T-helper 17 cell (primary cell): ENCODE data around the gene HAGH. TPM values are rescaled to one million over a fixed set of nuclear protein-coding genes. Genes with fewer than 3 reads are reported as not detected.
A peak's percentile ranks its signal among the peaks of the same experiment; 100 is the strongest.

Experiments
- ATAC-seq: fragments of 150-1000 bp; cut with Tn5 transposase; 2 replicates; pipeline ENCODE4 v1.10.0; 2021; ENCODE audit warnings: mild to moderate bottlenecking, moderate library complexity
- DNase-seq, 3 donors: peaks; one replicate each; pipeline versions ENCODE4 v3.0.0 to v3.0.0-alpha.2; 2020 to 2021
- H3K9me3 ChIP-seq: one replicate; pipeline ENCODE4 v1.7.0; 2013; ENCODE audit warnings: low read length, mild to moderate bottlenecking; ENCODE audit not compliant: control insufficient read depth, poor library complexity, severe bottlenecking
- H3K27ac Mint-ChIP-seq: one replicate; pipeline ENCODE4 v1.8.0; 2022; ENCODE audit warnings: mild to moderate bottlenecking, moderate library complexity, mixed read lengths
- H3K27me3 Mint-ChIP-seq: one replicate; pipeline ENCODE4 v1.8.0; 2022; ENCODE audit warnings: mixed read lengths
- H3K36me3 Mint-ChIP-seq: one replicate; pipeline ENCODE4 v1.8.0; 2022; ENCODE audit warnings: low read depth, mixed read lengths
- H3K4me1 Mint-ChIP-seq: one replicate; pipeline ENCODE4 v1.8.0; 2022; ENCODE audit warnings: mild to moderate bottlenecking, mixed read lengths
- H3K4me3 Mint-ChIP-seq: one replicate; pipeline ENCODE4 v1.8.0; 2022; ENCODE audit warnings: mild to moderate bottlenecking, moderate library complexity, mixed read lengths
- total RNA-seq, 4 donors: library from RNA in 2 of 4; stranded (reverse) in 2 of 4; gene quantifications; one replicate each; pipeline ENCODE4 v1.2.3 and lab custom pipeline; 2022 to 2026

HAGH gene
- total RNA-seq, 2 donors from 2014 or later: 35.8 to 37.9 TPM

DNA sequence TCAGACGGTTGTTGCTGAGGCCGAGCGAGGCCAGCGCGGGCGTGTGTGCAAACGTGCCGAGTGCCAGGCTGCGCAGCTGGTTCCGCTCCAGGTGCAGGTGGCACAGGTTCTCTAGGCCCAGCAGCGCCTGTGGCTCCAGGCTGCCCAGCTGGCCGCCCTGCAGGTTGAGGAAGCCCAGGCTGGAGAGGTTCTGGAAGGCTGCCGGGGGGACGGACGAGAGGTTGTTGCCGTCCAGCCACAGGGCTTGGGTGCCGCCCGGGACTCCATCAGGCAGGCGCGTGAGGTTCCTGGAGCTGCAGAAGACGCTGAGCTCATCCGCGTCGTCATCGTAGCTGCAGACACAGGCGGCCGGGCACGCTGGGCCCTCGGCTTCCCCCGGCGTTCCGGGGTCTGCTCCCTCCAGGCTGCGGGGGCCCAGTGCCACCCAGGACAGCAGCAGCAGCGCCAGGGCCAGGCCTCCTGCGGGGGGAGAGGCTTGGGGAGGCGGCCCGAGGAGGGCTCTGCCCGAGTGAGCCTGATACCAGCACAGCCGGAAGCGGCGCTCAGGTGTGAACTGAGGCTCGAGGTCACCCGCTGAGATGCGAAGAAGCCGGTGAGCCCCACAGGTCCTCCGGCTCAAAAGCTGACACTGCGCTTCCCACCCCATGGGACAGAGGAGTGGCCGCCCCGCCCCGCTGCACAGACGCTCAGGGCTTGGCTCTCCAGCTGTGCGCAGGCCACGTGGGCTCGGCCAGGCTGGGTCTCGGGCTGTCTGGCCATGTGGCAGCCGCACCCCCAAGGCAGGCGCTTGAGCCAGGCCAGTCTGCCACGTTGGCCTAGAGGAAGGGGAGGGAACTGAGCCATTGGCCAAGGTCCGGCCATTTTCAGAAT is 34.4 kb downstream of the HAGH start:
- H3K9me3 ChIP-seq: no peaks in the 10 kb centered on the region
- H3K27ac Mint-ChIP-seq: no peak overlapping the region
- H3K4me3 Mint-ChIP-seq: no peak overlapping the region
- peaks cover 2% of the 10 kb centered on the region for H3K4me1 Mint-ChIP-seq
- DNase-seq: no peak
- no peaks in the 10 kb centered on the region for H3K27me3 Mint-ChIP-seq
- no peak for ATAC-seq
- peaks cover 2% of the 10 kb centered on the region for H3K36me3 Mint-ChIP-seq

DNA sequence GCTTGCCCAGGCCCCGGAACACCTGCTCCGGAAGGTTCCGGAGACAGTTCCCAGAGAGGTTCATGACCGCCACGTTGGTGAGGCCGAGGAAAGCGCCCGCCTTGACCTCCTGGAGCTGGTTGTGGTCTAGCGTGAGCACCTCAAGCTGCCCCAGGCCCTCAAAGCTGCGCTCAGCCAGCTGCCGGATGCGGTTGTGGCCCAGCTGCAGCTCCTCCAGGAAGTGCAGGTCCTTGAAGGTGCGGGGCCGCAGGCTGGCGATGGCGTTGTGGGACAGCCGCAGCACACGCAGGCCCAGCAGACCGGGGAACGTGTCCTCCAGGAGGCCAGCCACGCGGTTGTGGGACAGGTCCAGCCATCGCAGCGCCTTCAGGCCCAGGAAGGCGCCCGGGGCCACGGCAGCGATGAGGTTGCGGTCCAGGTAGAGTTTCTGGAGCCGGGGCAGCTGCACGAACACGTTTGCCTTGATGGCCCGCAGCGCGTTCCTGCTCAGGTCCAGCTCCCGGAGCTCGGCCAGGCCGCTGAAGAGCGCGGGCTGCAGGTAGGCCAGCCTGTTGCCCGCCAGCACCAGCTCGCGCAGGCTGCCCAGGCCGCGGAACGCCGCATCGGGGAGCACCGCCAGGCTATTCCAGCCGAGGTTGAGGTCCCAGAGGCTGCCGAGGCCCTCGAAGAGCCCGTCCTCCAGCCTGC is 35.2 kb downstream of the HAGH start:
- no peaks in the 10 kb centered on the region for H3K27me3 Mint-ChIP-seq
- H3K9me3 ChIP-seq: no peaks in the 10 kb centered on the region
- H3K4me3 Mint-ChIP-seq: no peak overlapping the region
- H3K36me3 Mint-ChIP-seq: peaks cover 2% of the 10 kb centered on the region
- no peak overlapping the region for H3K27ac Mint-ChIP-seq
- ATAC-seq (no peak), DNase-seq (no peak)
- peaks cover 2% of the 10 kb centered on the region for H3K4me1 Mint-ChIP-seq

DNA sequence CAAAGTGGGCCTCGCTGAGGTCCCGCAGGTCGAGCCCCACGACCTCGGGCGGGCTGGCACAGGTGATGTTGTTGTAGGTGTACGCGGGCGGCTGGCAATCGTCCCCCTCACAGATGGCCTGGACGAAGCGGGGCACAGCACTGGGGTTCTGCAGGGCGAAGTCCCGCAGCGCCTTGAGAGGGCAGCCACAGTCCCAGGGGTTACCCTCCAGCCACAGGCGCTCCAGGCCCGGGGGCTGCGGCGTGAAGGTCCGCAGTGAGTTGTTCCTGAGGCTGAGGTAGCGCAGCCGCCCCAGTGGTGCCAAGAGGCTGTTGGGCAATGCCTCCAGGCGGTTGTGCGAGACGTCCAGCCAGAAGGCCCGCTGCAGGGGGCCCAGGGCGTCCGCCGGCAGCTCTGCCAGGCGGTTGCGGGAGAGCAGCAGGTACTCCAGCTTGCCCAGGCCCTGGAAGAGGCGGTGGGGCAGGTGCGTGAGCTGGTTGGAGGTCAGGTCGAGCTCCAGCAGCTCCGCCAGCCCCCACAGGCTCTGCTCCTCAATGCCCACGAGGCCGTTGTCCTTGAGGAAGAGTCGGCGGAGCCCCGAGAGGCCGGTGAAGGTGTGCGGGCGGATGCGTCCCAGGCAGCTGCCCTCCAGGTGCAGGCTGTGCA is 35.9 kb downstream of the HAGH start:
- Mint-ChIP-seq H3K4me3 (no peak overlapping the region), H3K4me1 (peaks cover 2% of the 10 kb centered on the region), H3K27ac (no peak overlapping the region), H3K27me3 (no peaks in the 10 kb centered on the region), H3K36me3 (peaks cover 2% of the 10 kb centered on the region)
- ATAC-seq: no peak
- no peaks in the 10 kb centered on the region for H3K9me3 ChIP-seq
- no peak for DNase-seq

DNA sequence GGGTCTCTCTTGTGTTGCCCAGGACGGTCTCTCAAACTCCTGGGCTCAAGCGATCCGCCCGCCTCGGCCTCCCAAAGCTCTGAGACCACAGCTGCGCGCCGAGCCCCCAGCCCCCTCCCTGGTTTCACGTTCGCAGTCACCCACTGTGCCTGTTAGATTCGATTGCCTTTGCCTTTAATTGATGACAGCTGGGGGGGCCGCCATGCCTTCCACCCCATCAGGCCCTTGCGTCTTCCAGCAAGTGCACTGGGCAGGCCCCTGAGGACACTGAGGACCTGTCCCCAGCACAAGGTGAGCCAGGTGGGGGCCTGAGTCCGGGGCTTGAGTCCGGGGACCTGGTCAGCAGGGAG is 36.4 kb downstream of the HAGH start:
- H3K27ac Mint-ChIP-seq: no peak overlapping the region
- DNase-seq (no peak), ATAC-seq (no peak)
- H3K9me3 ChIP-seq: no peaks in the 10 kb centered on the region
- H3K4me3 Mint-ChIP-seq: no peak overlapping the region
- H3K4me1 Mint-ChIP-seq: peaks cover 2% of the 10 kb centered on the region
- H3K27me3 Mint-ChIP-seq: no peaks in the 10 kb centered on the region
- peaks cover 2% of the 10 kb centered on the region for H3K36me3 Mint-ChIP-seq

DNA sequence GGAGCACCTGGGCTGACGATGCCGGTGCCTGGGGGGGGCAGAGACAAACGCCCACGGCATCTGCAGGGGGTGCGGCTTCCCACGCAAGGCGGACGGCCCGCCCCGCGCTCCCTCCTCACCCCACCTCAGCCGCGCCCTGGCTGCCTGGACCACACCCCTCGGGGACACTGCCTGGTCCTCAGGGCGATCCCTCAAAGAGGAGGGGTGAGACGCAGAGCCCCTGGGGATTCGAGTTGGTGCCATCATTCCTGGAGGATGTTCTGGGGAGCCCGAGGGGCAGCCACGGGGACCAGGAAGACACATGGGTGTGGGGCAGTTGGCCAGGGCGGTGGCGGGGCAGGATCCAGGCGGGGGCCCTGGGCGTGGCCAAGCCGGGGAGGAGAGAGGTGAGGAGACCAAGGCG is 37.0 kb downstream of the HAGH start:
- Mint-ChIP-seq H3K4me1 (peaks cover 2% of the 10 kb centered on the region), H3K27ac (no peak overlapping the region), H3K36me3 (peaks cover 2% of the 10 kb centered on the region), H3K4me3 (no peak overlapping the region), H3K27me3 (no peaks in the 10 kb centered on the region)
- no peaks in the 10 kb centered on the region for H3K9me3 ChIP-seq
- DNase-seq (no peak), ATAC-seq (no peak)

DNA sequence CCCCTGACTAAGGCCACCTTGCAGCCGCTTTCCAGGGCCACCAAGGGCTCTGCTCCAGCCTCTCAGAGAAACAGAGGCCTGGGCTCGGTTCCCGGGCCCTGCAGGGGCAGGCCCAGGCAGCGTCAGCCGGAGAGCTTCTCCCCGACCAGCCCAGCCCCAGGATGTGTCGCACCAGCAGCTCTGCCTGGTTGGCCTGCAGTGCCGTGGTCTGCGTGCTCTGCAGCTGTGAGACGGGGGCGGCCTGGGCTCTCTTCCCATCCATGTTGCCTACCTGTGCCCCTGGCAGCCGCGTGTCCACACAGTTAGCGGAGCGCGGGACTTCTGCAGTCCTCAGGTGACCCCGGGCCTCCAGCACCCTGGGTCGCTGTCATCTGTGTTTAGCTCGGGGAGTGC is 37.9 kb downstream of the HAGH start:
- H3K9me3 ChIP-seq: no peaks in the 10 kb centered on the region
- Mint-ChIP-seq H3K27me3 (no peaks in the 10 kb centered on the region), H3K4me1 (peaks cover 2% of the 10 kb centered on the region), H3K36me3 (peaks cover 2% of the 10 kb centered on the region), H3K27ac (no peak overlapping the region), H3K4me3 (no peak overlapping the region)
- DNase-seq: peak in 1 of 3 donors; percentile 4
- no peak for ATAC-seq

DNA sequence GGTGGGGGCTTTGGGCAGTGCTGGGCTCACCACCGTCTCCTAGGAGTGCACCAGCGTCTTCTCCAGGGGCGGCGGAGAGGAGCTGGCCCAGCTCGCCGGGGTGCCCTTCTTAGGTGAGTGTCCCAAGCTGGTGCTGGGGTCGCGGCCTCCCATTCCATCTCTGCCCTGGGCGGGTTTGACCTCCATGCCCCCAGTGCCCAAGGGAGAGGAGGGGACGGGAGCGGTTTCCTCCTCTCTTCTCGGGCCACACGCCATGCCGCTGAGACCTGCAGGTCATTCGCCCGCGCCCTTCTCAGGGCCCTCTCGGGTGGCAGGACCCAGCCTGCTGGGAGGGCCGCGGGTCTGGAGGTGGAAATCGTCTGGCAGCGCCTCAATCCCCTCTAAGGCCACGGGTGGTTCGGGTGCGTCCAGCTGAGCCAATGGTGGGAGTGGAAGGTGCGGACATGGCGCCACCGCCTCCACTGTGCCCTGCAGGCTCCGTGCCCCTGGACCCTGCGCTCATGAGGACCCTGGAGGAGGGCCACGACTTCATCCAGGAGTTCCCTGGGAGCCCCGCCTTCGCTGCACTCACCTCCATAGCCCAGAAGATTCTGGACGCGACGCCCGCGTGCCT is 38.4 kb downstream of the HAGH start:
- Mint-ChIP-seq H3K36me3 (peaks cover 2% of the 10 kb centered on the region), H3K4me1 (peaks cover 5% of the 10 kb centered on the region), H3K4me3 (no peak overlapping the region), H3K27me3 (no peaks in the 10 kb centered on the region), H3K27ac (no peak overlapping the region)
- ATAC-seq: no peak
- peak in 1 of 3 donors; percentile 3 for DNase-seq
- H3K9me3 ChIP-seq: no peaks in the 10 kb centered on the region

DNA sequence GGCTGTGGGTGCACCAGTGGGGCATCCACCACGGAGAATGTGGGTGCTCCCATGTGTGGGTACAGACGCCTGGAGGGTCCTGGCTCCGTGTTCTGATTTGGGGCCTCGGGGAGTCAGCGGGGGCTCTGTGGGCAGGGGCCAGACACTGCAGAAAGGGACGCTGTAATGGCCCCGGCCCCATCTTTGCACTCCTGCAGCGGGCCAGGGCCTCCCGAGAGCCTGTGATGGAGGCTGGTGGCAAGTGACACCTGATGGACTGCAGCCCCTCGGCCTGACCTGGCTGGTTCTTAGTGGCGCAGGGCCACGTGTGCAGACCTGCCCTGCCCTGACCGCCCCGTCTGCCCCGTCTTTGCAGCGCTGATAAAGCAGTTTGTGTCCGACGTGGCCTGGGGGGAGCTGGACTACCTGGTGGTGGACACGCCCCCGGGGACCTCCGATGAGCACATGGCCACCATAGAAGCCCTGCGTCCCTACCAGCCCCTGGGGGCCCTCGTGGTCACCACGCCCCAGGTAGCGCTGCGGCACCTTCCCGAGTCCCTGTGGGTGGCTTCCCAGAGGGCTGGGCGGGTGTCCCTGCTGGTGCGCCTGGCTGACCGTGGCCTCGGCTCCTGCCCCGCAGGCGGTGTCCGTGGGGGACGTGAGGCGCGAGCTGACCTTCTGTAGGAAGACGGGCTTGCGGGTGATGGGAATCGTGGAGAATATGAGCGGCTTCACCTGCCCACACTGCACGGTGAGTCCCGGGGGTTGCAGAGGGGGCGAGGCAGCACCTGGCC is 39.1 kb downstream of the HAGH start:
- ATAC-seq (no peak), DNase-seq (peak; percentile 3 to 11 (median 7))
- Mint-ChIP-seq H3K27me3 (no peaks in the 10 kb centered on the region), H3K4me1 (peaks cover 5% of the 10 kb centered on the region), H3K36me3 (peaks cover 2% of the 10 kb centered on the region), H3K4me3 (no peak overlapping the region), H3K27ac (no peak overlapping the region)
- H3K9me3 ChIP-seq: no peaks in the 10 kb centered on the region

DNA sequence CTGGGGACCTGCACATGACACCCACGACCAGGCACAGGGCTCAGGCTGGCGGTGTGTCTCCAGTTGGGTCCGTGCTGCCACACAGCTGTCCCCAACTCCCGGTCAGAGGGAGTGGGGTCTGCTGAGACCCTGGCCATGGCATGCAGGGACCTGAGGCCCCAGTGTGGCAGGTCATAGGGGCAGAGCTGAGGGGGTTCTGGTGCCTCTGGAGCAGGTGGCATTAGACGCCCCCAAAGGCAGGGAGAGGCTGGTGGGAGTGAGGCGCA is 39.6 kb downstream of the HAGH start:
- H3K36me3 Mint-ChIP-seq: peaks cover 2% of the 10 kb centered on the region
- H3K4me3 Mint-ChIP-seq: no peak overlapping the region
- H3K9me3 ChIP-seq: no peaks in the 10 kb centered on the region
- DNase-seq (peak in 1 of 3 donors; percentile 3), ATAC-seq (no peak)
- H3K27ac Mint-ChIP-seq: no peak overlapping the region
- no peaks in the 10 kb centered on the region for H3K27me3 Mint-ChIP-seq
- H3K4me1 Mint-ChIP-seq: peaks cover 5% of the 10 kb centered on the region

DNA sequence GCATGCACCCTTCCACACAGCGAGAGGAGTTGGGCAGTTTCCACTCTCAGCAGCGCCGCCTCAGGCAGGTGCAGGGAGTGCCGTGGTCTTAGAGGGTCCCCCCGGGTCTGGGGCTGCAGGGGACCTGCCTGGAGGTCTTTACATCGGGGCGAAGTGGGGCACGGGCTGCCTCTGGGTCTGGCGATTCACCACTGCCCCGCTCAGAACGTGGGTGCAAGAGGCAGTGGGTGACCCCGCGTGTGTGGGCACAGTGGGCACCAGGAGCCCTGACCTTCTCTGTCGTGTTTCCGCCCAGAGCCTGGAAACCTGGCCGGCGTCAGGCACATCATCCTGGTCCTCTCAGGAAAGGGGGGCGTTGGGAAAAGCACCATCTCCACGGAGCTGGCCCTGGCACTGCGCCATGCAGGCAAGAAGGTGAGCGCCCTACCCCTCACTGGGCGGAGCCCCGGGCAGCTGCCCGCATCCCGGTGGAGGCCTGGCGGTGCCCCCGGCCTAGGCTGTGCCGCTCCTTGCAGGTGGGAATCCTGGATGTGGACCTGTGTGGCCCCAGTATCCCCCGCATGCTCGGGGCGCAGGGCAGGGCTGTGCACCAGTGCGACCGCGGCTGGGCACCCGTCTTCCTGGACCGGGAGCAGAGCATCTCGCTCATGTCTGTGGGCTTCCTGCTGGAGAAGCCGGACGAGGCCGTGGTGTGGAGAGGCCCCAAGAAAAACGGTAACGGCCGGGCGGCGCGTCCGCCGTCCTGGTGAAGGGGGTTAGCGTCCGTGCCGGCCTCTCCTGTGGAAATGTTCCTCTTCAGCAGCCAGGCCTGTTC is 40.2 kb downstream of the HAGH start:
- peaks cover 10% of the 10 kb centered on the region for H3K4me1 Mint-ChIP-seq
- no peak overlapping the region for H3K4me3 Mint-ChIP-seq
- no peaks in the 10 kb centered on the region for H3K27me3 Mint-ChIP-seq
- DNase-seq (peak in 1 of 3 donors; percentile 3), ATAC-seq (no peak)
- H3K27ac Mint-ChIP-seq: no peak overlapping the region
- H3K36me3 Mint-ChIP-seq: peaks cover 2% of the 10 kb centered on the region
- H3K9me3 ChIP-seq: no peaks in the 10 kb centered on the region

DNA sequence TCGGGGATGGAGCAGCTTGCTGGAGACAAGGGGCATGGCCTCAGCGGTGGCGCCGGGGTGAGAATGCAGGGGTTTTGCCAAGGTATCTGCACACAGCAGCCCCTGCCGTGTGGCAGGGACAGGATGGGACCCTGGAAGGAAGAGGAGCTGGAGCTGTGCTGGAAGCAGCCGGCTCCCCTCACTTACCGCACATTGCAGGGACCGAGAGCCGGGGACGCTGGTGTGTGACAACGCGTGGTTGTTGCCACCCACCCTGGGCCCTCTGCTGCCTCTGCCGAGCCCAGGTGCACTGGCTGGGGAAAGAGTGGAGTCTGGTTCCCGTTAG is 40.8 kb downstream of the HAGH start:
- Mint-ChIP-seq H3K36me3 (peaks cover 2% of the 10 kb centered on the region), H3K4me3 (no peak overlapping the region), H3K4me1 (peaks cover 14% of the 10 kb centered on the region), H3K27me3 (no peaks in the 10 kb centered on the region), H3K27ac (peak overlapping the region; percentile 16)
- ATAC-seq (no peak), DNase-seq (no peak)
- no peaks in the 10 kb centered on the region for H3K9me3 ChIP-seq
